ENCODE results near the gene SH2D4B. TPM values are rescaled to one million over a fixed set of nuclear protein-coding genes. Genes with fewer than 3 reads are reported as not detected.

Gene SH2D4B
- total RNA-seq, 1 experiment from 2014 or later, result 0.10 TPM

DNA sequence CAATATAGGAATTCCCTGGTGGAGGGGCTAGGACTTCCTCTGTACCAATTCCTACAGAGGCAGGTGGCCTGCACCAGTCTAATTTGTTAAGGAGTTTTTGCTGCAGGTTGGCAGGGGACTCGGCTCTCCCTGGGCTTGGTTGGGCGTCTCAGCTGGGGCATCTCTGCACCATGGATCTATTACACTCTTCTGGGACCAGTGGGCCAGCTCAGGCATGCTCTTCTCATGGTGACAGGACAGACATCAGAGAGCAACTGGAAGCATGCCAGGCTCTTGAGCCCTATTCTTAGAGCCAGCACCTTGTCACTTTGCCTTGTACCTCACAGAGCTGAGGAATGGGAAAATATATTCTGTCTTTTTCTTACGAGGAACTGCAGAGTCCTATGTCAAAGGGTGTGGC is 74.6 kb downstream of the SH2D4B start:
- no peak overlapping the region for H3K27ac ChIP-seq (ENCODE audit: low read length)
- H3K36me3 ChIP-seq (ENCODE audit: control insufficient read depth, insufficient read depth, low read length), result no peaks in the 10 kb centered on the region
- ATAC-seq (no peak), DNase-seq (ENCODE audit: low read depth, low spot score) (no peak)
- no peak for TF ChIP-seq POLR2AphosphoS5 (IDR thresholded peaks at IDR 0.05; ENCODE audit: low read depth, low read length)
- TF ChIP-seq, protein P1, sequence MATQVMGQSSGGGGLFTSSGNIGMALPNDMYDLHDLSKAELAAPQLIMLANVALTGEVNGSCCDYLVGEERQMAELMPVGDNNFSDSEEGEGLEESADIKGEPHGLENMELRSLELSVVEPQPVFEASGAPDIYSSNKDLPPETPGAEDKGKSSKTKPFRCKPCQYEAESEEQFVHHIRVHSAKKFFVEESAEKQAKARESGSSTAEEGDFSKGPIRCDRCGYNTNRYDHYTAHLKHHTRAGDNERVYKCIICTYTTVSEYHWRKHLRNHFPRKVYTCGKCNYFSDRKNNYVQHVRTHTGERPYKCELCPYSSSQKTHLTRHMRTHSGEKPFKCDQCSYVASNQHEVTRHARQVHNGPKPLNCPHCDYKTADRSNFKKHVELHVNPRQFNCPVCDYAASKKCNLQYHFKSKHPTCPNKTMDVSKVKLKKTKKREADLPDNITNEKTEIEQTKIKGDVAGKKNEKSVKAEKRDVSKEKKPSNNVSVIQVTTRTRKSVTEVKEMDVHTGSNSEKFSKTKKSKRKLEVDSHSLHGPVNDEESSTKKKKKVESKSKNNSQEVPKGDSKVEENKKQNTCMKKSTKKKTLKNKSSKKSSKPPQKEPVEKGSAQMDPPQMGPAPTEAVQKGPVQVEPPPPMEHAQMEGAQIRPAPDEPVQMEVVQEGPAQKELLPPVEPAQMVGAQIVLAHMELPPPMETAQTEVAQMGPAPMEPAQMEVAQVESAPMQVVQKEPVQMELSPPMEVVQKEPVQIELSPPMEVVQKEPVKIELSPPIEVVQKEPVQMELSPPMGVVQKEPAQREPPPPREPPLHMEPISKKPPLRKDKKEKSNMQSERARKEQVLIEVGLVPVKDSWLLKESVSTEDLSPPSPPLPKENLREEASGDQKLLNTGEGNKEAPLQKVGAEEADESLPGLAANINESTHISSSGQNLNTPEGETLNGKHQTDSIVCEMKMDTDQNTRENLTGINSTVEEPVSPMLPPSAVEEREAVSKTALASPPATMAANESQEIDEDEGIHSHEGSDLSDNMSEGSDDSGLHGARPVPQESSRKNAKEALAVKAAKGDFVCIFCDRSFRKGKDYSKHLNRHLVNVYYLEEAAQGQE (IDR thresholded peaks at IDR 0.05; ENCODE audit: insufficient read depth in 1 of 2, low read depth in 2 of 2, low read length in 1 of 2), result no peak
- TF ChIP-seq SIN3A (IDR thresholded peaks at IDR 0.05; ENCODE audit: borderline replicate concordance, insufficient read depth, low read depth, low read length), result no peak
- TF ChIP-seq, protein P2, sequence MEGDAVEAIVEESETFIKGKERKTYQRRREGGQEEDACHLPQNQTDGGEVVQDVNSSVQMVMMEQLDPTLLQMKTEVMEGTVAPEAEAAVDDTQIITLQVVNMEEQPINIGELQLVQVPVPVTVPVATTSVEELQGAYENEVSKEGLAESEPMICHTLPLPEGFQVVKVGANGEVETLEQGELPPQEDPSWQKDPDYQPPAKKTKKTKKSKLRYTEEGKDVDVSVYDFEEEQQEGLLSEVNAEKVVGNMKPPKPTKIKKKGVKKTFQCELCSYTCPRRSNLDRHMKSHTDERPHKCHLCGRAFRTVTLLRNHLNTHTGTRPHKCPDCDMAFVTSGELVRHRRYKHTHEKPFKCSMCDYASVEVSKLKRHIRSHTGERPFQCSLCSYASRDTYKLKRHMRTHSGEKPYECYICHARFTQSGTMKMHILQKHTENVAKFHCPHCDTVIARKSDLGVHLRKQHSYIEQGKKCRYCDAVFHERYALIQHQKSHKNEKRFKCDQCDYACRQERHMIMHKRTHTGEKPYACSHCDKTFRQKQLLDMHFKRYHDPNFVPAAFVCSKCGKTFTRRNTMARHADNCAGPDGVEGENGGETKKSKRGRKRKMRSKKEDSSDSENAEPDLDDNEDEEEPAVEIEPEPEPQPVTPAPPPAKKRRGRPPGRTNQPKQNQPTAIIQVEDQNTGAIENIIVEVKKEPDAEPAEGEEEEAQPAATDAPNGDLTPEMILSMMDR (IDR thresholded peaks at IDR 0.05), result no peak
- TF ChIP-seq TCF7L2 (IDR thresholded peaks at IDR 0.05; ENCODE audit: low read depth, low read length), result no peak
- no peaks in the 10 kb centered on the region for H3K4me1 ChIP-seq (ENCODE audit: control insufficient read depth, insufficient read depth, low read length)
- no peaks in the 10 kb centered on the region for H3K9me3 ChIP-seq (ENCODE audit: control insufficient read depth, insufficient read depth, low read depth, low read length)
- no peak overlapping the region for H3K4me3 ChIP-seq (ENCODE audit: low read depth in 2 of 2, low read length in 2 of 2)
- CTCF ChIA-PET, result interaction anchor here (0.6 kb wide), 1 partner anchor 494 kb away, joined by 5 read pairs; no protein-coding TSS in a partner anchor
- no TSS peak for BruUV-seq (replicated peaks)
- POLR2A ChIA-PET, result no interaction called here
- in situ Hi-C loops (cut with HindIII; ENCODE audit: low pct_unique_long_range_greater_than_20kb, low sequenced_read_pairs), result no loop called here
- peaks cover 13% of the 10 kb centered on the region for H3K27me3 ChIP-seq (ENCODE audit: control insufficient read depth, insufficient read depth, low read length)
- intact Hi-C loops (cut with micrococcal nuclease; ENCODE audit: unreplicated experiment), result no loop called here

DNA sequence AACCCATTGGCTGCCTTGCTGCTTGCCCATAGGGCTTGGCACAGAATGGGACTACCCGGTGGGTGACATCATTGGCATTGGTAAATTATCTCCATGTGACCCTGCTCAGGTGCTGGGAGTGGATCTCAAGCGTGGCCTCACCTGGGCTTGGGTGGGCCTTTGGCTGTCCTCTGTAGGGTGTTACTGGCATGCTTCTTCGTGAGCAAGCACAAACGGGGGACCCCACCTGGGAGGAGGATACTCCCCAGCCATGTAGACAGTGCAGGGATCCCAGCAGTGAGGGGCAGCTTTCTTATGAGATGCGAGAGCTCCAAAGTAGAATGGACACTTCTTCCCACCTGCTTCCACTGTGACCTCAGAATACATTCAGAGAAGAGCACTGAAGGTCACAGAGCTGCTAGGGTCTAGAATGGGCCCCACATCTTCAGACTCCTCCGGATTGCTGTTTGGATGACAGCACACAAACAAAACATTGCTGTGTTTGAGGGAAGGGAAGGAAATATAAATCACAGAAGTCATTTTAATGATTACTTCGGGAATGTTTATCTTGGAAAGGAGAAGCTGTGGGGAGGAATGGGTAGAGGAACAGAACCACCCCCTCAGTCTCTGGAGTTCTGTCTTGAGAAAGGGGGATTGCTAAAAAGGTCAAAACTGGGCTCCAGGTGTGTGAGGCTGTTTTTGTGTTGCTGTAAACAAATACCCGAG is 75.9 kb downstream of the SH2D4B start:
- Histone ChIP-seq H3K36me3 (ENCODE audit: control insufficient read depth, insufficient read depth, low read length) (no peaks in the 10 kb centered on the region), H3K27ac (ENCODE audit: low read length) (no peak overlapping the region), H3K4me1 (ENCODE audit: control insufficient read depth, insufficient read depth, low read length) (no peaks in the 10 kb centered on the region), H3K4me3 (ENCODE audit: low read depth in 2 of 2, low read length in 2 of 2) (no peak overlapping the region), H3K9me3 (ENCODE audit: control insufficient read depth, insufficient read depth, low read depth, low read length) (no peaks in the 10 kb centered on the region), H3K27me3 (ENCODE audit: control insufficient read depth, insufficient read depth, low read length) (peaks cover 15% of the 10 kb centered on the region)
- ATAC-seq (no peak), DNase-seq (ENCODE audit: low read depth, low spot score) (no peak)
- TF ChIP-seq, protein P2 (IDR thresholded peaks at IDR 0.05), result no peak
- TF ChIP-seq SIN3A (IDR thresholded peaks at IDR 0.05; ENCODE audit: borderline replicate concordance, insufficient read depth, low read depth, low read length) (no peak), TCF7L2 (IDR thresholded peaks at IDR 0.05; ENCODE audit: low read depth, low read length) (no peak), POLR2AphosphoS5 (IDR thresholded peaks at IDR 0.05; ENCODE audit: low read depth, low read length) (no peak)
- TF ChIP-seq, protein P1 (IDR thresholded peaks at IDR 0.05; ENCODE audit: insufficient read depth in 1 of 2, low read depth in 2 of 2, low read length in 1 of 2), result no peak
- intact Hi-C loops (cut with micrococcal nuclease; ENCODE audit: unreplicated experiment) (no loop called here), in situ Hi-C loops (cut with HindIII; ENCODE audit: low pct_unique_long_range_greater_than_20kb, low sequenced_read_pairs) (no loop called here)
- BruUV-seq (replicated peaks), result no TSS peak
- POLR2A ChIA-PET, result no interaction called here
- CTCF ChIA-PET, result no interaction called here
